ENCODE data around the gene GLCCI1.
"Not testable (repeated sequence)": the region's sequence is repeated elsewhere in the genome, so short reads cannot be mapped to it uniquely, and the experiment has no call there.

GLCCI1 gene

GRCh38 chr7:8094164-8095140 is 125.9 kb downstream of the GLCCI1 start:
- DNase-seq (ENCODE audit: low spot score) = no peak

- not testable (repeated sequence) for DNase-seq (ENCODE audit: low spot score)
These were observed 132.7 kb downstream of the GLCCI1 start for GRCh38 chr7:8101292-8101691.

- no peak for DNase-seq (ENCODE audit: low spot score)
These were observed 134.7 kb downstream of the GLCCI1 start for GRCh38 chr7:8103282-8103681.

DNA sequence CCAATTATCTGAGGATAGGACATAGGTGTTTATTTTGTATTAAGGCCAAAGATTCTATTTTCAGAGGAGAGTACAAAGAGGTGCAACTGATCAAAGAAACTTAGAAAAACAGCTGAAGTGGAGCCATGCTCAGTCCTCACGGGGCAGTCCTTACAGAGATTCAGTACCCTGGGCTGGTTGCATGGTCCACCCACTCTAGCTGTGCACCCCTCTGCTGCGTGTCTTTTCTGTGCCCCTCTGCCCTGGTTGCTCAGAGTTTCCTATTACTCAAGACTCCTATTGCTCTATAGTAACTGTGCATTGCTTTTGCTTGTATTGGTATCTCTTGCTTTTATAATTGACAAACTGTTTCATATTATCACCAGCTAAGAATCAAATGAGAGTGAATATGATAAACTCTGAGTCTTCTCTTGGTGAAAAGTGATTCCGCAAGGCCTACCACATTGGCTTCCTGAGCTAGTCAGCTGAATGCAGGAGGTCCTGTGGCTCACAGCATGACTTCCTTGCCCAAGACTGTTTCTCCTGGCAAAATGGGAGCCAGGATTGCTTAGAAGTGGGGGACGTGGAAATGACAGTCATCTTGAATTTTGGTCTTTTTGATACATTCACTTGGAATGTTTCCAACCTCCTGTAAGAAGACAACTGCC is 137.0 kb downstream of the GLCCI1 start:
- no peak for DNase-seq (ENCODE audit: low spot score)

- peak; percentile 63 for DNase-seq (ENCODE audit: low spot score)
These were observed 140.8 kb downstream of the GLCCI1 start for GRCh38 chr7:8109196-8110022.

DNA sequence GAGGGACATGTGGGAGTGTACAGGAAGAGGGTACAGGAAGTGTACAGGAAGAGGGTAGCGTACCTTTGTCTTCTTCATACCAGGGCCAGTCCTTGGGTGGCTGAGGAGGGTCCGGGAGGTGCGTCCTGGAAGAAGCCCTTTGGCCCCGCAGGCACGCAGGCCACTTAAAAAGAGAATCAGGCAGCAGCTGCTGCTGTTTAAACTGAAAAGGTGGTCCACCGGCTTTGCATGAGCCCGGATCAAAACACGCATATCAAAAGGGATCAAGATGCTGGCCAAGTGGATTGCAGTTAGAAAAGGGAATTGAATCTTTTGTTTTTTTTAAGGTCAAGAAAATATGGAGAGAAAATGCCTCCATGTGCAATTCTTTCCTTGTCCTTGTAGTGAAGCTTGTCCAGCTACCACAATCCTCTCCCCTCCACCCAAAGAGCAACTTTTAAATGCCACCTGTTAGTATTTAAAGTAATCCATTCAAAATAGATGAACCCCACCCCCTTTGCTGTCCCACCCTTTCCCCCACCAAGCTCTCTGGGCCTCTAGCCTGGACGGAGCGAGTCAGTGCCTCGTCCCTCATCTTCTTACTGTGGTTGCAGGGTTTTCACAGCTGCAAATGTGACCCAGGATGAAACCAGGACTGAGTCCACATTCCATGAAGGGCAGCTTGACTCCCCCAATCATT is 142.8 kb downstream of the GLCCI1 start:
- DNase-seq (ENCODE audit: low spot score) = no peak

DNA sequence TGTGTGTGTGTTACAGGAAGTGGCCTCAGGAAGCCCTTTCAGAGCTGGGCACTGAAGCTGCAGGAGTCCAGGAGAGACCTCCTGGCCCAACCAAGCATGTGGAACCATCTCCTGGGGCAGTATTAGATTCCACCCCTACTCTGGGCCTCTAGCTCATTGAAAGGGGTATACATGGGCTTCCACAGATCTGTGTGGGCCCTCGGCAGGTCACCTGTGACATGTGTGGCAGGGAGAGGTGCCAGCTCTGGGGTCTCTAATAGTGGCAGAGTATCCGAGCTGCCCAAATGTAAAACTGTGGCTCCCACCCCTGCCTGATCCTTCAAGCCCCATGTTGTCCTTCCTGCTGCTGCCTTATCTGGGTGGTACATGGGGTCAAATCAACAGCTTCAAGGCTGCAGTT is 144.1 kb downstream of the GLCCI1 start:
- DNase-seq (ENCODE audit: low spot score) = no peak

- no peak for DNase-seq (ENCODE audit: low spot score)
These were observed 144.6 kb downstream of the GLCCI1 start for GRCh38 chr7:8113184-8113583.

DNA sequence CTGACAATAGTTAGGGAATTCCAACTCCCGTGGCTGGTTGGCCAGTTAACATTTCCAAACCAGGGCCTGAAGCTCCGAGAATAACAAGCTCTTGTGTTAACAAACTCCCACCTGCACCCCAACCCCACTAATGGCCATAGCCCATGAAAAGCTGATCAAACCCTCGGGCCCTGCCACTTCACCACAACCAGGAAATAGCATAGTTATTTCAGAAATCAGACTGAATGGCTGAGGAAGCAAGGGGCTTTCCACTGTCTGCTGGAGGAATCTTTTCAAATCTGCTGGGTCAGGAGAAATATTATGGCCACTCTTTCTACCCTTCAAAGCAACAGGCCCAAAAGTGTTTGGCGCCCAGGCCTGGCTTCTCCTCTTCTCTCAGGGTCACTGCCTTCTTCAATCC is 145.6 kb downstream of the GLCCI1 start:
- DNase-seq (ENCODE audit: low spot score) = no peak

DNA sequence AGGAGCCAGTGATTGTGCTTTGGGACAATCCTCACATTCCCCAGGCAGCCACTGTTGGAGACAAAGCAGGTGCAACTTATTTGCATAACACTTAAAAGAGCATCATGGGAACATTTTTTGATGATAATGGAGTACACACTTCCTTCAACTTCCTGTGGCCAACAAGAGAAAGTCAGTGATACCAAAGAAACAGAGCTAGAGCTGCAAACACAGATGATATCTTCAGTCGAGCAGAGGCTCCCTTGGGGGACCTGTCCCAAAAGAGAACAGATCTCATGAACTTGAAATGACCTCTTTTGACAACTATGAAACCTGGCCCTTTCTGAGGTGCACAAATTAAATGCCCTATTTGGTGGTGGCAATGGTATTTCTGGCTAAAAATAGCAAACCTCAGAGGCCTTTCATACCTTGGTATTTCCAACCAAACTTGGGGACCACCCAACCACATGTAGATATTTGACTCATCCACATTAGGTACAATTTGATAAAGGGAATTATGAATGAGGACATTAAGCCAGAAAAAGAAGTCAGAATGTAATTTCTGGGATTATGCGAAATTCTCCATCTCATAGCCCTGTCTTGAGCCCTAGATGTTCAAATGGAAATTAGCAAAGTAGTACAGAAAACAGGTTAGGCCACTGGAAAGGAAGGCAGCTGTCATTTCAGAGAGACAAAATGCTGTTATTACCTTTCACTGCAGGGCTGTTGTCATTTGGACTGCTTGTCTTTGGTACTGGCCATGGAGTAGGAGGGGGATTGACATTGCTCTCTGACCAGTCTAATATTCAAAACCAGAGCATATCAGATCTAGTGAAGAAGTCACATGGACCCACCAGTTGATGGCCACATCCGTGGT is 147.2 kb downstream of the GLCCI1 start:
- DNase-seq (ENCODE audit: low spot score) = no peak

DNA sequence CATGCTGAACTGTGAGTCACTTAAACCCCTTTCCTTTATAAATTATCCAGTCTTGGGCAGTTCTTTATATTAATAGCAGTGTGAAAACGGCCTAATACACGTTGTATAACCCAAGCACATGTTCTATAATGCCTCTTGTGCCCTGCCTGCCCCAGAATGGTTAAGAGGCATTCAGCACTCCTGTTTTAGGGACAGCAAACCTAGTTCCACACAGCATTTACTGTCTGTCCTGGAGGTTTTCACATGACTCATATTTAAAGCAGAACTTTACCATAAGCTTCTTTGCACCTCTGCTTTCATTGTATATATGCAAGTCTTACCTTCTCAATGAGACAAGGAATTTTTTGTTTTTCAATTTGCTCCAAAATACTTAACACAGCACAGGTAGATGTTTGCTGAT is 148.6 kb downstream of the GLCCI1 start:
- no peak for DNase-seq (ENCODE audit: low spot score)

- no peak for DNase-seq (ENCODE audit: low spot score)
These were observed 150.7 kb downstream of the GLCCI1 start for GRCh38 chr7:8119262-8119661.

DNA sequence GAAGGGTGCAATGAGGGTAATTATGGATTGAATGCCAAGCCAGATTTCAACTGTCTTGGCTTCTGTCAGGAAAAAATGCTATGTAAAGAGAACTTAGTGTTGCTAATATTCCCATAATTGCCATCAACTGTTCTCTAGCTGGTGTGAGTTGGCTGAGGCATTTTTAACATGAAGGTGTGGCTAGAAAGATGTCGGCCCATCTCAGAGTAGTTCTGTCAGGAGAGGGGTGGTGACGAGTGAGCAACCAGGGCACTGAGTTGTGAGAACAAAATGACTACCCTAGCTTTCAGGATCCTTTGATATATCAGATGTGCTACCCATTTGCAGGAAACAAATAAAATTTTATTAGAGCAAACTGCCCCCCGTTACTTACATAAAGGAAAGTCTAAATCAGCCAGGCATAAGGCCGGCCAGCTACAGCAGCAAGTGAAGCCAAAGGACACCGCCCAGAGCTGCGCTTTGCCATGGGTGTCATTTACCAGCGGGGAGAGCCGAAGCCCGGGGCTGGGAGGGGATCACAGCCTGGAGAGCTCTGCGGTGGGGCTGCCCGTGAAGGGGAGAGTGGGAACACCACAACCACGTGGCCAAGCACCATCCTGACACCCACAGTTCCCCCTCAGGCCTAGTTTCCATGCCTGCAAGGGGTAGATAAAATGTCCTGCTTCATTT is 151.9 kb downstream of the GLCCI1 start:
- DNase-seq (ENCODE audit: low spot score) = no peak

DNA sequence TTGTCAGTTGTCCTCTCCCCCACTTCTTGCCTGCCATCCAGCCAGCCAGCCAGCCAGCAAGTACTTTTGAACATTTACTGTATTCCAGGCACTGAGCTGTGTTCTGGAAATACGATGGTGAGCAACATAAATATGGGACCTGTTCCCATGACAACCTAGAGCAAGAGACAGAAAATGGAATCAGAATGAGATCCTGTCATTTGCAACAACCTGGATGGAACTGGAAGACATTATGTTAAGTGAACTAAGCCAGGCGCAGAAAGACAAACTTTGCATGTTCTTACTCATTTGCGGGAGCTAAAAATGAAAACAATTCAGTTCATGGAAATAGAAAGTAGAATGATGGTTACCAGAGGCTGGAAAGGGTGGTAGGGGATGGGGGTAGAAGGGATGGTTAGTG is 152.6 kb downstream of the GLCCI1 start:
- no peak for DNase-seq (ENCODE audit: low spot score)

GRCh38 chr7:8125680-8126444 is 157.3 kb downstream of the GLCCI1 start:
- no peak for DNase-seq (ENCODE audit: low spot score)

- DNase-seq (ENCODE audit: low spot score) = no peak
These were observed 158.1 kb downstream of the GLCCI1 start for GRCh38 chr7:8126601-8127167.

DNA sequence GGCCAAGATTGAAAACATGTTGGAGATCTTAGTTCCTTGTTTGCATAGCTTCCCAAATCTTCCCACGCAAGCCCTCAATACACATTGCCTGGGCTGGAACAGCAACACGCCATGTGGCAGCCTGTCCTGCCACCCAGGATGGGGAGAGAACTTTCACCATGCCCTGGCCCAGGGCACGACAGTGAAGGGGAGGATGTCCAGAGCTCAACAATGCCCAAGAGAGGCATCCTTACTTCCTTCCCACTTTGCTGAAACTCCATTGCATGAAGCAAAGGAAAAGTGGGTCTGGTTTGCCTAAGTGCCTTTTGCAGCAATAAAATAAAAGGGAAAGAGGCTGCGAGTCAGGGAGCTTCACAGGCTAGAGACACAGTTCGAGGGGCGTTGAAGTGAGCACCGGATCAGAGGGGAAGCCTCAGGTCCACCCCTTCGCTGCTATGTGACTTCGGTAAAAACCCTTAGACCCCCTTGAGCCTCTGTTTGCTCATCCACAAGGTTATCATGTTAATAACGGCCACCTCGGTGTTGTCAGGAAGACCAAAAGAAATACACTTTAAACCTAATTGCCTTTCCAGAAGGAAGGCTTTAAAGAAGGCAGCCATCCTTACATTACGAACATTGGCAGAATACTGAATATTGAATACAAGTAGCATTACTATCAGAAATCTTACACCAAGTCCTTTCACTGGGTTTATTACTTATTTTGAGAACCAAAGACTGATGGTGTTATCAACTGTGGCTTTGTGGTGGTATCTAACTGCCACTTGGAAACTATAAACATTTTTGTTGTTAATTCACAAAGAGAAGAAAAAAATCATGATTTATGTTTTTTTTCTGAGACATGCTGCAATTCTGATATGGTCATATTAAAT is 160.1 kb downstream of the GLCCI1 start:
- no peak for DNase-seq (ENCODE audit: low spot score)

DNA sequence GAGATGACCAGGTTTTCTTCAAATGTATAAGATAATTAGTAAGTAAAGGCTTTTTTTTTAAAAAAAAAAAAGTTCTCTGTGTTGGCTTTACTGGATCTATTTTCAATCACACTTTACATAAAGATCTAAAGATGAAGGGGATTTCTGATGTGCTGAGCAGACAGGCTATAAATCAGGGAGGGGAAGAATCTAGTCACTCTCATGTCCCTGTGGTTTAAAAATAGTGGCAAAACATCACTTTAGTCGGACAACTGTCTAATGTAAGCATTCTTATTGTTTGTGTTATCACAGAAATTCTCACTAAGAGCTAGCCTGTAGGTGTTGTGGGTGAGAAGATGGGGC is 160.7 kb downstream of the GLCCI1 start:
- no peak for DNase-seq (ENCODE audit: low spot score)
